ENCODE measurements around the gene FAXC.

DNA sequence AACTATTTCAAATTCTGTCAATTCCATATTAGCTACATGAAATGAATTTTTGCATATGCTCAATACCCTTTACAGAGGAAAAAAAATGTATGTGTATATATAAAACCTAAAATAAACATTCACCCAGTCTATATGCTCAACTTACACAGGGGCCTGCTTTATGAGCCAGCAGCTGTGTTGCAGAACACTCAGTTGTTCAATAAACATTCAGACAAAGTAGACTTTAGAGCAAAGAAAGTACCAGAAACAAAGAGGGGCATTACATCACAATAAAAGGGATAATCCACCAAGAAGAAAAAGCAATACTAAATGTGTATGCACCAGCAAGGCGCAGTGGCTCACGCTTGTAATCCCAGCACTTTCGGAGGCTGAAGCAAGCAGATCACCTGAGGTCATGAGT lies 35.0 kb upstream of the FAXC start:
- TF ChIP-seq POLR2A (IDR thresholded peaks at IDR 0.05; ENCODE audit: low read length) (no peak), GATA1 (IDR thresholded peaks at IDR 0.05; ENCODE audit: low read depth, low read length) (no peak)
